Right lobe of liver (tissue), 6 donors: ENCODE data around the gene ACTN4. TPM values are rescaled to one million over a fixed set of nuclear protein-coding genes. Genes with fewer than 3 reads are reported as not detected.

ENCODE experiments used
- ATAC-seq, 4 donors: fragments of 200-7000 bp; cut with Tn5 transposase; one replicate each; pipeline ENCODE4 v1.9.1; 2020; ENCODE audit warnings: mild to moderate bottlenecking in 4 of 4, moderate library complexity in 4 of 4
- DNase-seq, 3 donors: peaks; one replicate each; pipeline ENCODE4 v3.0.0-alpha.2; 2020
- H3K27ac ChIP-seq, 3 donors: fragments of 200-600 bp; one replicate each; pipeline ENCODE4 v1.8.0; 2022
- H3K27me3 ChIP-seq, 2 donors: fragments of 200-600 bp; one replicate each; pipeline ENCODE4 v1.8.0; 2022
- H3K36me3 ChIP-seq, 4 donors: fragments of 200-600 bp; sonication (generic) in 1 of 4; one replicate each; pipeline versions ENCODE4 v1.5.1 to v1.8.0; 2017 to 2022; ENCODE audit warnings: control low read depth in 1 of 4
- H3K4me1 ChIP-seq, 4 donors: fragments of 200-600 bp; sonication (generic) in 1 of 4; one replicate each; pipeline versions ENCODE4 v1.5.1 to v1.8.0; 2017 to 2022; ENCODE audit warnings: control low read depth in 1 of 4
- H3K4me3 ChIP-seq, 3 donors: fragments of 200-600 bp; one replicate each; pipeline ENCODE4 v1.8.0; 2022
- H3K9me3 ChIP-seq, 4 donors: fragments of 200-600 bp; sonication (generic) in 1 of 4; one replicate each; pipeline versions ENCODE4 v1.5.1 to v1.8.0; 2017 to 2022; ENCODE audit warnings: control low read depth in 1 of 4
- POLR2A ChIP-seq: fragments of 450-650 bp; IDR thresholded peaks from one replicate; pipeline ENCODE4 v1.6.1; 2017; ENCODE audit warnings: antibody characterized with exemption, mild to moderate bottlenecking
- WGBS: methylation state at CpG from one replicate; pipeline ENCODE4 v1.1.6; 2018; ENCODE audit warnings: low coverage, low lambda C conversion rate; ENCODE audit not compliant: insufficient coverage; ENCODE audit errors: missing lambda C conversion rate; 5-methylcytosine and 5-hydroxymethylcytosine counted together
- intact Hi-C, 2 donors: fragments of 100-400 bp; cut with DNase I; formaldehyde crosslinking; loops; one replicate each; pipeline versions ENCODE4 v1.11.2 to v1.14.1; 2022
- total RNA-seq, 6 experiments: library from RNA; depleted of rRNA in 2 of 6; stranded (reverse); fragments of >200 nt in 2 of 6; fragmentation: NEBNext Ultra II Directional in 3 of 6; extraction: Animal tissue kit (Norgen Biotek cat#: 25700) in 3 of 6; gene quantifications; one replicate each; pipeline versions ENCODE4 v1.1.0 to v1.2.4, GENCODE V29; 2016 to 2023
- TF ChIP-seq, protein P1 (sequence below), 4 donors: fragments of 200-600 bp in 3 of 4; fragments of 450-650 bp in 1 of 4; IDR thresholded peaks; one replicate each; pipeline versions ENCODE4 v1.5.1 to v1.8.0; 2016 to 2022; ENCODE audit warnings: antibody characterized with exemption in 4 of 4, mild to moderate bottlenecking in 2 of 4
- donor health status: DM: no; HTN: yes; CAD: no.
- donor health status: DM: no; HTN: no; CAD: no.
- donor health status: DM: no; HTN: no; CAD: no.
- donor health status: DM: no; HTN: yes; CAD: no.
- donor health status: DM: no; HTN: yes; CAD: no.

ACTN4 gene
- total RNA-seq, 6 experiments from 2014 or later: 142 to 306 (median 201) TPM

DNA sequence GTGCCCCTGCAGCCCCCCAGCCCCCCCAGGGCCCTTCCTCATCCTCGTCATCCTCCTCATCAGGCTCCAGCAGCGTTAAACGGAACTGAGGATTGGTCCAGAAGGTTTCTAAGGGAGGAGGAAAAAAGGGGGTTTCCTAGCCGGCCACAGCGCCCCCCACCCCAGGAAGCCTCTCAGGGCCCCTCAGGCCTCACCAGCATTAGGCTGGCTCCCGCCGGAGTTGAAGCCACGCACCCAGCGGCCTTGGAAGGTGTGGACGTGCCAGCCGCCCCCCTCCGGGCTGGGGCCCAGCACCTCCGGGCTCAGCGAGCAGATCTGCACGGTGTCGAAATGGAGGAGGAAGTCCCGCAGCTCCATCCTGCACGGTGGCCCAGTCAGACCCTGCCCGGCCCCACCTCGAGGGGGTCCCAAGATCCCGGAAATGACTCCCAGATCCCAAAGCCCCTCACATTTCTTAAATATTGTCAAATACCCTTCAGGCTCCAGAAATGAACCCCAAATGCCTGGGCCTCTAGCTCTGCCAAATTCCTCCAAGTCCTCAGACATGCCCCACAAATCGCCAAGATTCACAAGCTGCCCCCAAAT is 89.9 kb downstream of the ACTN4 start:
- WGBS: 43% methylated on average over 6 of the region's 22 CpGs
- TF ChIP-seq, protein P1, sequence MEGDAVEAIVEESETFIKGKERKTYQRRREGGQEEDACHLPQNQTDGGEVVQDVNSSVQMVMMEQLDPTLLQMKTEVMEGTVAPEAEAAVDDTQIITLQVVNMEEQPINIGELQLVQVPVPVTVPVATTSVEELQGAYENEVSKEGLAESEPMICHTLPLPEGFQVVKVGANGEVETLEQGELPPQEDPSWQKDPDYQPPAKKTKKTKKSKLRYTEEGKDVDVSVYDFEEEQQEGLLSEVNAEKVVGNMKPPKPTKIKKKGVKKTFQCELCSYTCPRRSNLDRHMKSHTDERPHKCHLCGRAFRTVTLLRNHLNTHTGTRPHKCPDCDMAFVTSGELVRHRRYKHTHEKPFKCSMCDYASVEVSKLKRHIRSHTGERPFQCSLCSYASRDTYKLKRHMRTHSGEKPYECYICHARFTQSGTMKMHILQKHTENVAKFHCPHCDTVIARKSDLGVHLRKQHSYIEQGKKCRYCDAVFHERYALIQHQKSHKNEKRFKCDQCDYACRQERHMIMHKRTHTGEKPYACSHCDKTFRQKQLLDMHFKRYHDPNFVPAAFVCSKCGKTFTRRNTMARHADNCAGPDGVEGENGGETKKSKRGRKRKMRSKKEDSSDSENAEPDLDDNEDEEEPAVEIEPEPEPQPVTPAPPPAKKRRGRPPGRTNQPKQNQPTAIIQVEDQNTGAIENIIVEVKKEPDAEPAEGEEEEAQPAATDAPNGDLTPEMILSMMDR (IDR thresholded peaks at IDR 0.05): no peak
- no peak for TF ChIP-seq POLR2A
- no peak for ATAC-seq
- H3K9me3 ChIP-seq: no peaks in the 10 kb centered on the region
- no peaks in the 10 kb centered on the region for H3K4me1 ChIP-seq
- intact Hi-C loops: no loop called here
- H3K36me3 ChIP-seq: no peaks in the 10 kb centered on the region
- peak in 1 of 3 donors; percentile 53 for DNase-seq
- H3K4me3 ChIP-seq: no peak overlapping the region
- no peaks in the 10 kb centered on the region for H3K27me3 ChIP-seq
- H3K27ac ChIP-seq: no peak overlapping the region

DNA sequence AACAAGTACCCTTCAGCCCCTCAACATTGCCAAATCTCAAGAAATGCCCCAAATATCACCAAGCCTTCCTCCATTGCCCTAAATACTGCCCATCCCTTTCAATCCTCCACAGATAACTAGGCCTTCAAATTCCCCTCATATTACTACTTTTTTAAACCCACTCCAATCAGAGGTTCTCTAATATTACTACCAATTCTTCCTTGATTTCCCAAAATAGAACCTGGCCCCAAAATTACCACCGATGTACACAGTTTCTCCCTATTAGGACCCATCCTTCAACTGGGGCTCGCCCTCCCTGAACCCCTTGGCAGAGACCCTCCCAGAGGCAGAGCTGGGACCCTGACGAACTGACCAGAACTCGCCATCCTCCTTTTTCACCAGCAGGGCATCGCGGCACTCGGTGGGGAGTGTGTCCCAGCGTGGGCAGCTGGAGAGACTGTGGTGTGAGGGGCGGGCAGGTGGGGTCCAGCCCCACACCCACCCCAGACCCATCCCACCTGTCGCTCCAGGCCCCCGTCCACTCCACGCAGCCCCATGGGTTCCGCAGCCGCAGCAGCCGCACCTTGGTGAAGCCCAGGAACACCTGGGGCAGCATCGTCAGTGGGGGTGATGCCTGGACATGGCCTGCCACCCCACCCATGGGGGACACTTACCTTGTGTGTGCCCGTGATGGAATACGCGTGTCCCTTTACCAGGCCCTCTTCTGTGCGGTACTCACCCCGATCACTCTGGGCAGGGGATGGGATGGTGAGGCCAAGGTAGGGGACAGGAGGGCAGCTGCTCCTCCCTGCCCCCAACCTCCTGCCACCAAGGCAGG is 90.7 kb downstream of the ACTN4 start:
- TF ChIP-seq, protein P1 (IDR thresholded peaks at IDR 0.05): no peak

GRCh38 chr19:38739440-38740256 is 92.2 kb downstream of the ACTN4 start:
- intact Hi-C loops: no loop called here
- TF ChIP-seq POLR2A: no peak
- TF ChIP-seq, protein P1 (IDR thresholded peaks at IDR 0.05): no peak
- DNase-seq: no peak

More for the DNA sequence above, 90.7 kb downstream of the ACTN4 start:
- Histone ChIP-seq H3K36me3 (no peaks in the 10 kb centered on the region), H3K4me3 (no peak overlapping the region), H3K27me3 (no peaks in the 10 kb centered on the region), H3K4me1 (no peaks in the 10 kb centered on the region), H3K27ac (no peak overlapping the region), H3K9me3 (no peaks in the 10 kb centered on the region)
- no peak for ATAC-seq
- DNase-seq: no peak
- intact Hi-C loops: no loop called here
- whole genome bisulfite sequencing: 97% methylated on average over 6 of the region's 21 CpGs

GRCh38 chr19:38740257-38740592 is 92.8 kb downstream of the ACTN4 start:
- intact Hi-C loops: no loop called here
- Histone ChIP-seq H3K9me3 (no peaks in the 10 kb centered on the region), H3K27me3 (no peaks in the 10 kb centered on the region), H3K36me3 (no peaks in the 10 kb centered on the region), H3K4me1 (no peaks in the 10 kb centered on the region), H3K27ac (no peak overlapping the region), H3K4me3 (no peak overlapping the region)
- 80% methylated on average over 1 of the region's 9 CpGs for WGBS
- ATAC-seq: no peak
- no peak for TF ChIP-seq POLR2A
- TF ChIP-seq, protein P1 (IDR thresholded peaks at IDR 0.05): no peak
- no peak for DNase-seq

More at GRCh38 chr19:38739440-38740256, 92.2 kb downstream of the ACTN4 start:
- no peaks in the 10 kb centered on the region for H3K36me3 ChIP-seq
- 60% methylated on average over 3 of the region's 16 CpGs for WGBS
- H3K4me3 ChIP-seq: no peak overlapping the region
- H3K9me3 ChIP-seq: no peaks in the 10 kb centered on the region
- no peak for ATAC-seq
- no peak overlapping the region for H3K27ac ChIP-seq
- no peaks in the 10 kb centered on the region for H3K4me1 ChIP-seq
- H3K27me3 ChIP-seq: no peaks in the 10 kb centered on the region
